Measurements from ENCODE around the gene LRRC56.

DNA sequence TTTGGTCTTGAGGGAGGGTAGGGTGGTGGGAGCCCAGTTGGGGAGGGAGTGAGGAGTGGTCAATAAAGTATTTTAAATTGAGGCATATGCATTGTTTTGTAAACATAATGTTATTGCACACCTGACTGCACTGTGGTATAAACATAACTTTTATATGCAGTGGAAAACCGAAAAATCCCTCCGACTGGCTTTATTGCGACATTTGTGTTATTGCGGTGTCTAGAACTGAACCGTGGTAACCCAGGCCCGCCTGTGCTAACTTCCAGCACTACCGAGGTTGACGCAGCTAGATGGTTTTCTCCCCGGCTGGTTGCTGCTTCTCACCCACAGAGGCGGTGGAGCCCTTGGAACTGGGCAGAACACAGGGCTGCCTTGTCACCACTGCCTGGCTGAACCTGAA lies 22.7 kb upstream of the LRRC56 start:
- no peak for TF ChIP-seq IRF2 (CRISPR knock-in tag; IDR thresholded peaks at IDR 0.05; ENCODE audit: borderline replicate concordance, low read depth)
- TF ChIP-seq, protein P1, sequence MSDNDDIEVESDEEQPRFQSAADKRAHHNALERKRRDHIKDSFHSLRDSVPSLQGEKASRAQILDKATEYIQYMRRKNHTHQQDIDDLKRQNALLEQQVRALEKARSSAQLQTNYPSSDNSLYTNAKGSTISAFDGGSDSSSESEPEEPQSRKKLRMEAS (CRISPR knock-in tag; IDR thresholded peaks at IDR 0.05), result no peak
- TF ChIP-seq, protein P2, sequence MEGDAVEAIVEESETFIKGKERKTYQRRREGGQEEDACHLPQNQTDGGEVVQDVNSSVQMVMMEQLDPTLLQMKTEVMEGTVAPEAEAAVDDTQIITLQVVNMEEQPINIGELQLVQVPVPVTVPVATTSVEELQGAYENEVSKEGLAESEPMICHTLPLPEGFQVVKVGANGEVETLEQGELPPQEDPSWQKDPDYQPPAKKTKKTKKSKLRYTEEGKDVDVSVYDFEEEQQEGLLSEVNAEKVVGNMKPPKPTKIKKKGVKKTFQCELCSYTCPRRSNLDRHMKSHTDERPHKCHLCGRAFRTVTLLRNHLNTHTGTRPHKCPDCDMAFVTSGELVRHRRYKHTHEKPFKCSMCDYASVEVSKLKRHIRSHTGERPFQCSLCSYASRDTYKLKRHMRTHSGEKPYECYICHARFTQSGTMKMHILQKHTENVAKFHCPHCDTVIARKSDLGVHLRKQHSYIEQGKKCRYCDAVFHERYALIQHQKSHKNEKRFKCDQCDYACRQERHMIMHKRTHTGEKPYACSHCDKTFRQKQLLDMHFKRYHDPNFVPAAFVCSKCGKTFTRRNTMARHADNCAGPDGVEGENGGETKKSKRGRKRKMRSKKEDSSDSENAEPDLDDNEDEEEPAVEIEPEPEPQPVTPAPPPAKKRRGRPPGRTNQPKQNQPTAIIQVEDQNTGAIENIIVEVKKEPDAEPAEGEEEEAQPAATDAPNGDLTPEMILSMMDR (IDR thresholded peaks at IDR 0.05), result no peak
- TF ChIP-seq GABPB1 (CRISPR knock-in tag; IDR thresholded peaks at IDR 0.05), result no peak
- no peak for TF ChIP-seq NFYB (CRISPR knock-in tag; conservative IDR thresholded peaks at IDR 0.05; ENCODE audit: low read depth)
- no peak for TF ChIP-seq CREB1 (CRISPR knock-in tag; IDR thresholded peaks at IDR 0.05)
- TF ChIP-seq RELA (CRISPR knock-in tag; IDR thresholded peaks at IDR 0.05; ENCODE audit: borderline replicate concordance), result no peak
- no peak for TF ChIP-seq NFE2L1 (CRISPR knock-in tag; IDR thresholded peaks at IDR 0.05)
- no peak for TF ChIP-seq ZNF219 (CRISPR knock-in tag; IDR thresholded peaks at IDR 0.05; ENCODE audit: borderline replicate concordance)
- TF ChIP-seq JUN (CRISPR knock-in tag; IDR thresholded peaks at IDR 0.05), result no peak
- TF ChIP-seq AFF4 (CRISPR knock-in tag; IDR thresholded peaks at IDR 0.05; ENCODE audit: borderline replicate concordance), result no peak
